Measurements from ENCODE around the gene ETV5.

ETV5 gene

DNA sequence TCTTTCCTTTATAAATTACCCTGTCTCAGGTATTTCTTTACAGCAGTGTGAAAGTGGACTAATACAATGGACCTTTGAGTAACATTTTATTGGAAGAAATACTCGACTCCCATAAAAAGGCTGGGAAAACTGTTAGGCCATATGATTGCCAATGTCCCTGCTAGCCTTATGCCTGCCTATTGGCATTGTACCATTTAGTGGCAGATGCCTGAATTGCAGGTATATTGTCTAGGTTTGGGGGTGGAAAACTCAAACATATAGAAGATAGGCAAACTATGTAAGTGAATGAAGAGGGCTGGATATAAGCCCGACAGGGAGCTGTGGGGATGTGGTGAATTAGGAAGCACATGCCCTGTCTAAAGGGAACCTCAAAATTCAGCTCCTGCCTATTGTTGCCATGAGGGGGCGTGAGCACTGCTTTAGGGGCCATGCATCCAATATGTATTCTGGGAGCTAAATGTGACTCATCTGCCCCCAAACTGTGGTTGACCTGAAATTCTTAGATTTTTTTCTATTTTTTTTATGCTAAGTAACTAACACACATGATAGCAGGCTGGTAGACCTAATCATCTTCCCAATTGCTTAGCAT lies 105.9 kb downstream of the ETV5 start:
- H3K27me3 ChIP-seq (ENCODE audit: control insufficient read depth, insufficient read depth, low read length), result no peaks in the 10 kb centered on the region
- H3K27ac ChIP-seq (ENCODE audit: low read length), result no peak overlapping the region
- H3K4me1 ChIP-seq (ENCODE audit: control insufficient read depth, insufficient read depth, low read length), result no peaks in the 10 kb centered on the region
- H3K9me3 ChIP-seq (ENCODE audit: control insufficient read depth, insufficient read depth, low read length), result no peaks in the 10 kb centered on the region
- H3K4me3 ChIP-seq (ENCODE audit: low read length), result no peak overlapping the region
- no peaks in the 10 kb centered on the region for H3K36me3 ChIP-seq (ENCODE audit: control insufficient read depth, insufficient read depth, low read length)
- no CpG with 5 or more reads among the region's 3 CpGs for WGBS (ENCODE audit: insufficient coverage, insufficient read length)
- DNase-seq (ENCODE audit: low read depth, low spot score), result no peak

- DNase-seq (ENCODE audit: low read depth, low spot score), result no peak
- WGBS (ENCODE audit: insufficient coverage, insufficient read length), result no CpG with 5 or more reads among the region's 2 CpGs
Observed at GRCh38 chr3:186001842-186002241, 107.0 kb downstream of the ETV5 start.

GRCh38 chr3:185999221-185999620 lies 109.7 kb downstream of the ETV5 start:
- WGBS (ENCODE audit: insufficient coverage, insufficient read length), result 100% methylated on average over 1 of the region's 14 CpGs
- no peak for DNase-seq (ENCODE audit: low read depth, low spot score)
- no peaks in the 10 kb centered on the region for H3K36me3 ChIP-seq (ENCODE audit: control insufficient read depth, insufficient read depth, low read length)
- H3K27ac ChIP-seq (ENCODE audit: low read length), result no peak overlapping the region
- H3K9me3 ChIP-seq (ENCODE audit: control insufficient read depth, insufficient read depth, low read length), result no peaks in the 10 kb centered on the region
- H3K4me3 ChIP-seq (ENCODE audit: low read length), result no peak overlapping the region
- H3K4me1 ChIP-seq (ENCODE audit: control insufficient read depth, insufficient read depth, low read length), result no peaks in the 10 kb centered on the region
- no peaks in the 10 kb centered on the region for H3K27me3 ChIP-seq (ENCODE audit: control insufficient read depth, insufficient read depth, low read length)

More at GRCh38 chr3:186001842-186002241, 107.0 kb downstream of the ETV5 start:
- no peaks in the 10 kb centered on the region for H3K27me3 ChIP-seq (ENCODE audit: control insufficient read depth, insufficient read depth, low read length)
- no peak overlapping the region for H3K27ac ChIP-seq (ENCODE audit: low read length)
- no peak overlapping the region for H3K4me3 ChIP-seq (ENCODE audit: low read length)
- H3K36me3 ChIP-seq (ENCODE audit: control insufficient read depth, insufficient read depth, low read length), result no peaks in the 10 kb centered on the region
- no peaks in the 10 kb centered on the region for H3K4me1 ChIP-seq (ENCODE audit: control insufficient read depth, insufficient read depth, low read length)
- no peaks in the 10 kb centered on the region for H3K9me3 ChIP-seq (ENCODE audit: control insufficient read depth, insufficient read depth, low read length)

DNA sequence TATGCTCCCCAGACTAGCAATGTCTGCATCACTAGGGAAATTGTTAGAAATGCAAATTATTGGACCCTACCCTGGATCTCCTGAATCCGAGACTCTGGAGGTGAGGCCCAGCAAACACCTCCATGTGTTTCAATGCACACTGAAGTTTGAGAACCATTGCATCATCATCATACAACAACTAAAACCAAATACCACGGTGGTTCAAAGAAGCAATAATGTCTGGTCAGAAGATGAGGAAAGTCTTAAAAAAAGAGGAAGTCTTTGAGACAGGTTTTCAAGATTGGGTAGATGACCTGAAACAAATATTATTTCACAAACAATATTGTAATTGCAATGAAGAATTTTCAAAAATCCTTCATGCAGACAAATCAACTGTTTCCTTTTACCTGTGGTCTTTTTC lies 110.8 kb downstream of the ETV5 start:
- Histone ChIP-seq H3K27ac (ENCODE audit: low read length) (no peak overlapping the region), H3K9me3 (ENCODE audit: control insufficient read depth, insufficient read depth, low read length) (no peaks in the 10 kb centered on the region), H3K4me3 (ENCODE audit: low read length) (no peak overlapping the region), H3K36me3 (ENCODE audit: control insufficient read depth, insufficient read depth, low read length) (no peaks in the 10 kb centered on the region), H3K4me1 (ENCODE audit: control insufficient read depth, insufficient read depth, low read length) (no peaks in the 10 kb centered on the region), H3K27me3 (ENCODE audit: control insufficient read depth, insufficient read depth, low read length) (no peaks in the 10 kb centered on the region)
- WGBS (ENCODE audit: insufficient coverage, insufficient read length), result no CpG with 5 or more reads among the region's 2 CpGs
- DNase-seq (ENCODE audit: low read depth, low spot score), result no peak

GRCh38 chr3:185997130-185997529 lies 111.8 kb downstream of the ETV5 start:
- no peaks in the 10 kb centered on the region for H3K27me3 ChIP-seq (ENCODE audit: control insufficient read depth, insufficient read depth, low read length)
- no peaks in the 10 kb centered on the region for H3K4me1 ChIP-seq (ENCODE audit: control insufficient read depth, insufficient read depth, low read length)
- no peaks in the 10 kb centered on the region for H3K9me3 ChIP-seq (ENCODE audit: control insufficient read depth, insufficient read depth, low read length)
- no peak for DNase-seq (ENCODE audit: low read depth, low spot score)
- no CpG with 5 or more reads among the region's 3 CpGs for WGBS (ENCODE audit: insufficient coverage, insufficient read length)
- H3K27ac ChIP-seq (ENCODE audit: low read length), result no peak overlapping the region
- H3K4me3 ChIP-seq (ENCODE audit: low read length), result no peak overlapping the region
- H3K36me3 ChIP-seq (ENCODE audit: control insufficient read depth, insufficient read depth, low read length), result no peaks in the 10 kb centered on the region
